Umbilical cord (tissue), 2 donors: ENCODE results near the gene RADIL. TPM values are rescaled to one million over a fixed set of nuclear protein-coding genes. Genes with fewer than 3 reads are reported as not detected.
A peak's percentile ranks its signal among the peaks of the same experiment; 100 is the strongest.

Experiments
- DNase-seq: peaks from one replicate; pipeline ENCODE4 v3.0.0-alpha.2; 2015; ENCODE audit warnings: low spot score
- total RNA-seq: library from RNA; depleted of rRNA; stranded (reverse); fragments of >200 nt; gene quantifications from one replicate; pipeline ENCODE4 v1.2.3, GENCODE V29; 2014; ENCODE audit warnings: low replicate concordance; ENCODE audit not compliant: insufficient read depth

RADIL gene
- total RNA-seq, 1 donor from 2014 or later, result 1.2 TPM

DNA sequence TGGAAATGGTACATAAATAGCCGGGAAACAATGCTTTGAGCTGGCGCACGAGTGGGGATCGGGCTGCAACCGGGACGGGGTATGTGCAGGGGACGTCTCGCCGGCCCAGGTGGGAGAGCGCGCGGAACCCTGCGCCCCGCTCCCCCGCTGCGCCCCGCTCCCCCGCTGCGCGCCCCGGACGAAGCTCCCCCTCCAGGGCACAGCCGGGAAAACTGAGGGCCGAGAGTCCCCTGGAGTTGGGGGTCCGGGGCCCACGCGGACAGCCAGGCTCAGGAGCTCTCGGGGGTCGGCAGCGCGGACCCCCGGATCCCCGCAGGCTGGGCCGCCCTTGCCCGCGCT lies 514 bp downstream of the RADIL start:
- no peak for DNase-seq

DNA sequence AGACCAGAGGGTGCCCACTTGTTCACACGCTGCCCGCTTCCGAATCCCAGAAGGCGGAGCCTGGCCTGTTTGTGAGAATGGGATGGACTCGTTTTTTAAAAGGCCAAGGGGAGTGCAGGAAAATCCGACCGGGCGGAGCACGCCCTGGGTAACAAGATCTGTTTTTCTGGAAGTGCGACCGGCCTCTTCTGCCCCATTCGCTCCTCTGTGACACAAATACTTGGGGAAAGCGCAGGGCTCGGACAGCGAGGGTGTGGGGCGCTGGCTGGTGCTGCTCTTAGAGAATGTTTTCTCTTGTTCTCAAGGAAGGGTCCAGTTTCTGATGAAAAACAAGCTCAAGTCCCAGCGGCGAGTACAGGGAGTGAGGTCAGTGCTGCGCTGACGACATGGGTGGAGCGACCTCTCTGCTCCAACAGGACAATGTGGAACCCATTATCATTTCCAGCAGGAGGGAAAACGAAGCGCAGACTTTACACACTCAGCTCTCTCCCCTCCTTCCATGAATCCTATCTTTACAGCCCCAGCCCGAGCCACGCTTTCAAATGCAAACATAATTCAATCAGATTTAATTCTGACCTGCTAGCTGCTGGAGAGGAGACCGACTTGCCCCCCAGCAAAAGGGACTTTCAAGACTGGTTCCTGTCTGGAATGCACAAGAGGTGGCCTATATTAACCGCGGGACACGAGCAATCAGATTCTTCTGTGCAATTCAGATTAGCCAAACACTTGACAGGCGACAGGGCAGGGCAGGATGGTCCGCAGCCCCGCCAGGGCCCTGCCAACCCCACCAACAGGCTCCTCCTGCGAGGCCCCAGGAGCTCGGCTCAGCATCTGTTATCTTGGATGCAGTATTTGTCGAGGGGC lies 1.1 kb downstream of the RADIL start:
- DNase-seq, result peak; percentile 90

GRCh38 chr7:4880218-4880617 lies 3.3 kb downstream of the RADIL start:
- no peak for DNase-seq

- DNase-seq, result no peak
These were observed 4.0 kb downstream of the RADIL start for GRCh38 chr7:4879396-4880081.

DNA sequence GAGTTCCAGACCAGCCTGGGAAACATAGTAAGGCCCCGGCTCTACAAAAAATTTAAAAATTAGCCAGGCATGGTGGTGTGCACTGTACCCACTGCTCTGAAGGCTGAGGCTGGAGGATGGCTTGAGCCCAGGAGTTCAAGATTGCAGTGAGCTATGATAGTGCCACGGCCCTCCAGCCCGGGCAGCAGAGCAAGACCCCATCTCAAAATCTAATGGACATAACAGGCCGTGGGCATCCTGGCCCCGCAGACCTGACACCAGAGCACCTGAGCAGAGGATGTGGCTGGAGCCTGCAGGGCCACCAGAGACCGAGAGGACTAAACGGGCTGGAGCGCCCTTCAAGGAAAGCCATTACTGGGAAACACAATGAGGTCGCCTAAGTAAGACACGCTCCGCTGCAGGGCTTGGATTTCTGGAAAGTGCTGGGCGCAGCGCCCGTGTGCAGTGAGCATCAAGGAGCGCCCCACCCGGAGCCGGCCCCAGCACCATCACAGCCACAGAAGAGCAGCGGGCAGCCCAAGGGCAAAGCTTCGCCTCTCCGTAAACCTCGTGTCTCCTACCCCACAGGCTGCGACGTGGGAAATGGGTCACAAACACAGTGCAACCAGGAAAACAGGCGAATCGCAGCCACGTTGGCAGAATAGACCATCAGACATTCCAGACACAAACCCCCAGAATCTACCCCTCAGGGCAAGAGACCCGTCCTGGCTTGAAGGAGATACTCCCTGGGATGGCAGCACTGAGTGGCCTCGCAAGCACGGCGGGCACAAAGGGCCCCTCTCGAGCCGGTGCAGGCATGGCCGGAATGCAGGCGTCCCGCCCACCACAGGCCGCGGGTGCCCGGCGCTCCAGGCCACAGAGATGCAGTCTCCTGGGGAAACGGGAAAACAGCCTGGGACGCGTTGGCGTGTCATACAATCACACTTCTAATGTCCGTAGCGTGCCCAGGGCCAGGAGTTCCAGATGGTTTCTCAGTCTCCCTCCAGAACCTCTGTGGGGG lies 4.9 kb downstream of the RADIL start:
- no peak for DNase-seq

GRCh38 chr7:4876586-4876985 lies 6.9 kb downstream of the RADIL start:
- no peak for DNase-seq

GRCh38 chr7:4875391-4875790 lies 8.1 kb downstream of the RADIL start:
- no peak for DNase-seq

DNA sequence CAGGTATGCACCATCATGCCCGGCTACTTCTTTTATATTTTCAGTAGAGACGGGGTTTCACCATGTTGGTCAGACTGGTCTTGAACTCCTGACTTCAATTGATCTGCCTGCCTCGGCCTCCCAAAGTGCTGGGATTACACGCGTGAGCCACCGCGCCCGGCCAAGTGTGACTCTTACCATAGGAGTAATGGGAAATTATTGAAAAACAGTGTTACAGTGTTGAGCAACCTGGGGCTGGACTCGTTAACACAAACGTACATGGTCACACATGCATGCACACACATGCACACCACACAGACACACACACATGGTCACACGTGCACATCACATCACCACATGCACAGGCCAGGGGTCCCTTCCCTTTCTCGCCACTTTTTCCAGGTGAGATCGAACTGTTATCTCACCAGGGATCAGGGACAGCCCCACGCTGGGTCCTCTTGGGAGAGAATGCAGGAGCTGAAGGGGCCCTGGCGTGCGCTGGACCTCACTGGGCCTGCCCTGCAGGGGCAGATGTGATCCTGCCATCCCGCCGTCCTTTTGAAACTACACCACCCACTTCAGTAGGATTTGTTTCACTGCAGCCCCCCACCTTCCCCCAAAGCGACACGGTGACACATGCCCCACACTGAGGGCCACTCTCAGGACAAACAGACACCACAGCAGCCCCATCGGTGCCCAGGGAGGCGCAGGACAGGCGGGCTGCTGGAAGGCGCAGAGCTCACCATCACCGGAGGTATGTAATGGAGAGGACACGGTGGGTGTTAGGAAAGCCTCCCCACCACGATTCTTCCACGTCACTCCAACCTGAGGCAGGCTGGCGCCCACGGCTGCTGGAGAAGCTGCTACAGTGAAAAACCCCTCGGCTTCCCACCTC lies 10.2 kb downstream of the RADIL start:
- DNase-seq, result no peak

DNA sequence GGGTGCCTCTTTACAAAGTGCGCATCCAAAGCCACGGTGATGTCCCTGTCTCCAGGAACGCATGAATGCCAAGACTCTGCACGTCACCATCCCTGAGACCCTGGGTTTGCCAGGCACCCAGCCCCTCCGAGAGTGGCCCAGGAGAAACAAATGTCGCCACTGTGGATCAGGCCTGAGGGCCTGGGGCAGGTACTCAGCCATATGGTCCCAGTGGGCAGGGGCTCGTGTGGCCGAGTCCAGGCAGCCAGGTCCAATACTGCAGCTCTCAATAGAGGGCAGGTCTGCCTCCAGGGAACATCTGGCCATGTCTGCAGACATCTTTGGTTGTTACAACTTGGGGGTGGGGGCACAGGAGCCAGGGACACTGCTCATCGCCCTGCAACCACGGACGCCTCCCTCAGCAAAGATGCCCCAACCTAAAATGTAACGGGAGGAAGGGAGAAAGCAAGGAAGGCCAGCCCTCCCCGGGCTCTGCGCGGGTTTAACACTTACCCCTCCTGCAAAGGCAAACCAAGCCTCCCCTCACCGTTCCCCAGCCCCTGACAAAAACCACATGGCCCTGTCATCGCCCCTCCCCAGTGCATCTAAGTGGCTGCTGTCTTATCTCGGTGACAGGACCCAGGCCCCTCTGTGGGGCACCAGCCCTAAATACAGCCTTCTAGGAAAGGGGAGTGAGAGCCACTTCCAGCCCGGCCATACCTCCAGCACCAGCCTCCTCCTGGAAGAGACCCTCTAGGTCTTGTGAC lies 11.4 kb downstream of the RADIL start:
- peak; percentile 89 for DNase-seq

DNA sequence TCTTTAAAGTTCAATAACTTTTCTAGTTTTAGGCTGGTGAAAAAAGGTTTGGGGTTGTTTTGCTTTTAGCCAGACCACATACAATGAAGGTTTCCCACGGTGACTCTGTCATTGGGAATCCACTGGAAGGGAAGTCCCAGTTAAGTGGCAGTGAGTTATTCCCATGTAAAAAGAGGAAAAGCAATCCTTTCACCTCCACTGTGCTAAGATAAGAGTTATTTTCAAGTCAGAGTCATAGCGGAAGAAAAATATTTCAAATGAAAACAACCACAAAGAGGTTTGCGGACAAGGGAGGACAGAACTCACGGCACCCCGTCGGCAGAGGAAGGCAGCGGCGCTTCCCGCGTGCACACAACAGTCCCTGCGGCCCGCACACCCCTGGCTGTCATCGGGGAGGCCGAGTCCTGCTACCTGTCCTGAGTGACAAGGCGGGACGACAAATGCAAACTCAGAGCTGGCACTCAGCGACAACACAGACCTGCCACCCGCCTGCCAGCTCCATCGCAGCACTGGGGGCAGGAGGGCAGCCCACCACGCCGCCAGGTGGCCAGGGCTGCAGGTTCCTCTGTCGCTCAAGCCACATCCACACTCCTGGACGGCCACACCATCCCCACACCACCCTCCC lies 12.3 kb downstream of the RADIL start:
- DNase-seq, result no peak

DNA sequence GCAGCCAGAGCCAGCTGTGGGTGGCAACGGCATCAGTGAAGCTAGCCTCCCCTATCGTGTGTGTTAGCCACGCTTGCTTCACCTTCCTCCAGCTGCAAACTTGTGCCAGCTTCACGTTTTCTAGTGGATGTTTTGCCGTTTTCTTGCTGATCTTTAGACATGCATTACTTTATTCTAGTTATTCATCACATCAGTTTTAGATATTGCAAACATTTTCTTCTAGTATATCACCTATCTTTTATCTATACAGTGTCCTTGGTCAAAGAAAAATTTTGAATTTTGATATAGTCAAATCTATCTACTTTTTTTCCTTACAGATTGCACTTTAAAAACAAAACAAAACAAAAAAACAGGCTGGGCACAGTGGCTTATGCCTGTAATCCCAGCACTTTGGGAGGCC lies 15.0 kb downstream of the RADIL start:
- no peak for DNase-seq

DNA sequence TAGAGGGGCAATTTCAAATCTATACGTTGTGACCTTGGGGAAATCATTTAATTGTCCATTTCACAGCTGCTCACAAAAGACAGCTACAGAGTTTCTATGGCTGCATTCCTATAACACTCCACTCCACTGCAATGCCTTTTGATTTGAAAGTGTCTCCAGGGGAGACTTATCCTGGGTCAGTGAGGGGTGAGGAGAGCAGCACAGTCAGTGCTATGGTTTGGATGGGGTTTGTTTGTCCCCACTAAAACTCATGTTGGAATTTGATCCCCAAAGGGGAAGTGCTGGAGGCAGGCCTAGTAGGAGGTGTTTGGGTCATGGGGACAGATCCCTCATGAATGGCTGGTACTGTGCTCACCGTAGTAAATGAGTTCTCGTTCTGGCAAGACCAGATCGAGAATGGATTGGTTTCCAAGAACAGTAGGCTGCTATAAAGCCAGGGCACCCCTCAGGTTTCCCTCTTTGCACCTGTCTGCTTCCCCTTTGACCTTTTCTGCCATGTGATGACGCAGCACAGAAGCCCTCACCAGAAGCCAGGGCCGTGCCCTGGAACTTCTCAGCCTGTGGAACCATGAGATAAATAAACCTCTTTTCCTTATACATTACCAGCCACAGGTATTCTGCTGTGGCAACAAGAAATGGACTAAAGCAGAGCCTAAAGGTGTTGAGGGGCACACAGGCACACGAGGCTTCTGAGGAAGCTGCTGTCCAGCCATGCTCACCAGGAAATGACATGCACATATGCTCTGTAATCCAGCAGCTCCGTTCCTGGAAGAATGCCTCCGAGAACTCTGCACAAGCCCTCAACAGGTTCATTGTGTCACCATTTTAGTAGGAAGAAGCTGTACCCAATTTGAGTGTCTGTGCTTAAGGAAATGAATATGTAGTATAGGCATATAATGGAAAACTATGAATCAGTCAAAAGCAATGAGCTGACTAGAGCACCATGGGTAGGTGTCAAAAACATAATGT lies 16.7 kb downstream of the RADIL start:
- DNase-seq, result no peak

DNA sequence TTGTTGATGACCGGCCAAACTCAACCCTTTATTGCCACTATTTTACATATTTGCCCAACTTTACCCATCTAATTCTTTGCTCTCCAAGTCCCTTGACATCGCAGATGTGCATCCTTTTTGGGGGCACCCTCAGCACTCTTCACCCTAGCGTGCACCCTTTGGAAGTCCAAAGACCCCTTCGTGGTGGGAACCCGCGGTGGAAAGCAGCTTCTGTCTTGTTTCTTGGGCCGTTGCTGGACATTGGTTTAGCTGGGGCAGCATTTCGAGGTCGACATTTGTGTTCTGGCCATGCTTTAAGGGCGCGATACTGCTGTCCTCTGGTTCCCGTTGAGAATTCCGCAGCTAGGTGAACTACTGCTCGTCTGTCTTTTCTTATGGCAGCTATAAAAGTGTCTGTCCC lies 21.4 kb downstream of the RADIL start:
- DNase-seq, result no peak

GRCh38 chr7:4861673-4862072 lies 21.8 kb downstream of the RADIL start, which contains the start of gene PAPOLB:
Gene PAPOLB, minus strand, starts transcription at chr7:4862030. Its CDS starts 220 bp downstream, at chr7:4861810.
- no peak for DNase-seq

- DNase-seq, result no peak
These were observed 22.3 kb downstream of the RADIL start for GRCh38 chr7:4861227-4861626.

- no peak for DNase-seq
These were observed 26.3 kb downstream of the RADIL start for GRCh38 chr7:4857189-4857588.

DNA sequence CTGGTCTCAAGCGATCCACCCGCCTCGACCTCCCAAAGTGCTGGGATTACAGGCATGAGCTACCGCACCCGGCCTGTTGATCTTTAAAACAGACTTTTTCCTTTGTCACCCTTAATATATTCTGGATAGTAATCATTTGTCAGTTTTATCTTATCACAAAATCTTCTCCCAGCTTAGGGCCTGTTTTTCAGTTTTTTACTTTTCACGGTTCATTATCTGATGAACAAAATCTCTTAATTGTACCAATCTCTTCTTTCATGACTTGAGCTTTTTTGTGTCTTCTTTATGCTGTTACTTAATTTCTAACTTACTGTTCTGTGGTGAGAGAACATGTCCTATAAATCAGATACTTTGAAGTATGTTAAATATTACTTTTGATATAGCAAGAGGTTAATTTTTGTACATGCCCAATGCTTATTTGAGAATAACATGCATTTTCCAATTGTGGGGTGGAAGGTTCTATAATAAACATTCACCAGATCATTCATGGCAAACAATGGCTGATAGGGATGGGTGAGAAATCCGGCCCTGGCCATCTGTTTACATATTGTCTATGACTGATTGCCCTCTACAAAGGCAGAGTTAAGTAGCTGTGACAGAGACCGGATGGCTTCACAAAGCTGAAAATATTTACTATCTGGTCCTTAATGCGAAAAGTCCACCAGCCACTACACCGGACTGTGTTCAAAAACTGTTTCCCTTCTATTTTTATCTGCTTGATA lies 27.0 kb downstream of the RADIL start:
- DNase-seq, result no peak

DNA sequence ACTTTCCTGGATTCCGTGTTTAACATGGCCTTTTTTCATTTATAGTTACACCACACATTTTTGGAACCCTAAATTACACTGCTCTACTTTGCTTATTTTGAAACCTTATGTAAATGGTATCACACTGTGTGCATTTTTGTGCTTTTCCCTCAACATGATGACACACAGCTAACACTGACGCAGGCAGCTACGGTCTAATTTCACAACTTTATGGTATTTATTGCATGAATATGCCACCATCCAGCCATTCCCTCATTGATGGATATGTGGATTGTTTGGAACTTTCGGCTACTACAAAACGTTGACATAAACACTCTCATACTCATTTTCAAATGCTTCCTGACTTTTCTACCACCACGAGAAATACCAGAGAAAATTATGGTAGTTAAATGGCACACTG lies 28.6 kb downstream of the RADIL start:
- DNase-seq, result no peak
